ENCODE measurements around the gene ST8SIA3.

DNA sequence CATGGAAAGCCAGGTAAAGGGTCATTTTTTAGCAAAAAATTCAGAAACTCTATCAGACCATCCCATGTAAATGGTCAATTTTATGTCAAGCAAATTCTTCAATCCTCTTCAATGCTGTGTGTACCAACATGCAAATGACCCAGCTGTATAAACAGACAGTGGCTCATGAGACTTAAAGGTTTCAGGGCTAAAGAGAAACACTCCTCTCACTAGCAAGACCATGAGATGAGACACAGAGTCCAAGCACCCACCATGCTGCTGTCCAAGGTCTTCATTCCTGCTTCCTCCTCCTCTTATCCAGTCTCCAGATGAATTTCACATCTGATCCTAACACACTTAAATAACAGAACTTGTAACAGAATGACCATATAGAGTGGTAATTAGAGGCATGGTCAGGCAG lies 52.0 kb downstream of the ST8SIA3 start:
- TF ChIP-seq POLR2A (IDR thresholded peaks at IDR 0.05) (no peak), EP300 (IDR thresholded peaks at IDR 0.05) (no peak)
- TF ChIP-seq, protein P1, sequence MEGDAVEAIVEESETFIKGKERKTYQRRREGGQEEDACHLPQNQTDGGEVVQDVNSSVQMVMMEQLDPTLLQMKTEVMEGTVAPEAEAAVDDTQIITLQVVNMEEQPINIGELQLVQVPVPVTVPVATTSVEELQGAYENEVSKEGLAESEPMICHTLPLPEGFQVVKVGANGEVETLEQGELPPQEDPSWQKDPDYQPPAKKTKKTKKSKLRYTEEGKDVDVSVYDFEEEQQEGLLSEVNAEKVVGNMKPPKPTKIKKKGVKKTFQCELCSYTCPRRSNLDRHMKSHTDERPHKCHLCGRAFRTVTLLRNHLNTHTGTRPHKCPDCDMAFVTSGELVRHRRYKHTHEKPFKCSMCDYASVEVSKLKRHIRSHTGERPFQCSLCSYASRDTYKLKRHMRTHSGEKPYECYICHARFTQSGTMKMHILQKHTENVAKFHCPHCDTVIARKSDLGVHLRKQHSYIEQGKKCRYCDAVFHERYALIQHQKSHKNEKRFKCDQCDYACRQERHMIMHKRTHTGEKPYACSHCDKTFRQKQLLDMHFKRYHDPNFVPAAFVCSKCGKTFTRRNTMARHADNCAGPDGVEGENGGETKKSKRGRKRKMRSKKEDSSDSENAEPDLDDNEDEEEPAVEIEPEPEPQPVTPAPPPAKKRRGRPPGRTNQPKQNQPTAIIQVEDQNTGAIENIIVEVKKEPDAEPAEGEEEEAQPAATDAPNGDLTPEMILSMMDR (IDR thresholded peaks at IDR 0.05): no peak

All from upper lobe of left lung (tissue), 4 donors.